SJCRH30 (cell line): ENCODE measurements around the gene DEFB112. TPM values are rescaled to one million over a fixed set of nuclear protein-coding genes. Genes with fewer than 3 reads are reported as not detected.

Experiments
- DNase-seq, 2 experiments: peaks; one replicate each; pipeline ENCODE4 v3.0.0-alpha.2; 2015 to 2020
- H3K27ac ChIP-seq: fragments of 250-450 bp; sonication (Bioruptor Pico); 2 replicates; pipeline ENCODE4 v1.5.1; 2020; ENCODE audit warnings: mild to moderate bottlenecking, moderate library complexity
- H3K27me3 ChIP-seq: fragments of 250-450 bp; sonication (Bioruptor Pico); 2 replicates; pipeline ENCODE4 v1.5.1; 2020; ENCODE audit warnings: mild to moderate bottlenecking, moderate library complexity
- H3K36me3 ChIP-seq: fragments of 250-450 bp; sonication (Bioruptor Pico); 2 replicates; pipeline ENCODE4 v1.5.1; 2020; ENCODE audit warnings: mild to moderate bottlenecking, moderate library complexity
- H3K4me1 ChIP-seq: fragments of 250-450 bp; sonication (Bioruptor Pico); 2 replicates; pipeline ENCODE4 v1.5.1; 2020; ENCODE audit warnings: mild to moderate bottlenecking, moderate library complexity
- H3K4me3 ChIP-seq: fragments of 250-450 bp; sonication (Bioruptor Pico); 2 replicates; pipeline ENCODE4 v1.5.1; 2020; ENCODE audit warnings: mild to moderate bottlenecking, moderate library complexity
- H3K9me3 ChIP-seq: fragments of 250-450 bp; sonication (Bioruptor Pico); replicated peaks from 2 replicates; pipeline ENCODE4 v1.5.1; 2020; ENCODE audit warnings: mild to moderate bottlenecking, moderate library complexity
- total RNA-seq: library from RNA; depleted of rRNA; stranded (reverse); fragments of >200 nt; shearing (Covaris generic); gene quantifications from 2 replicates; pipeline ENCODE4 v1.2.3, GENCODE V29; 2014; rRNA removed

DEFB112 gene
- total RNA-seq: not detected in 2 replicates

- H3K4me3 ChIP-seq: no peak within 1 kb of the TSS
- DNase-seq: no peak
- no peak within 1 kb of the TSS for H3K27ac ChIP-seq
- no peaks in the 10 kb centered on the region for H3K9me3 ChIP-seq
- no peaks in the 10 kb centered on the region for H3K27me3 ChIP-seq
- no peaks in the 10 kb centered on the region for H3K36me3 ChIP-seq
- H3K4me1 ChIP-seq: no peaks in the 10 kb centered on the region
Measured at GRCh38 chr6:50049829-50050228, at the start of gene DEFB112. TSS of gene DEFB112 (minus strand) at chr6:50049929. CDS start at chr6:50049869, 60 bp downstream.

GRCh38 chr6:50098641-50098993 lies 48.9 kb upstream of the DEFB112 start:
- H3K27me3 ChIP-seq: no peaks in the 10 kb centered on the region
- H3K9me3 ChIP-seq: no peaks in the 10 kb centered on the region
- no peaks in the 10 kb centered on the region for H3K4me1 ChIP-seq
- H3K27ac ChIP-seq: no peak overlapping the region
- H3K4me3 ChIP-seq: no peak overlapping the region
- DNase-seq: no peak
- H3K36me3 ChIP-seq: no peaks in the 10 kb centered on the region

GRCh38 chr6:50097966-50098640 lies 48.4 kb upstream of the DEFB112 start:
- Histone ChIP-seq H3K4me3 (no peak overlapping the region), H3K9me3 (no peaks in the 10 kb centered on the region), H3K27me3 (no peaks in the 10 kb centered on the region), H3K4me1 (no peaks in the 10 kb centered on the region), H3K36me3 (no peaks in the 10 kb centered on the region), H3K27ac (no peak overlapping the region)
- DNase-seq: no peak

- Histone ChIP-seq H3K4me3 (no peak overlapping the region), H3K9me3 (no peaks in the 10 kb centered on the region), H3K27ac (no peak overlapping the region), H3K36me3 (no peaks in the 10 kb centered on the region), H3K4me1 (peaks cover 4% of the 10 kb centered on the region; the same call in 1 of the 2 replicates), H3K27me3 (no peaks in the 10 kb centered on the region)
- no peak for DNase-seq
Measured at GRCh38 chr6:50096296-50096695, 46.6 kb upstream of the DEFB112 start.

GRCh38 chr6:50093938-50094272 lies 44.2 kb upstream of the DEFB112 start:
- Histone ChIP-seq H3K4me3 (no peak overlapping the region), H3K4me1 (peaks cover 4% of the 10 kb centered on the region; the same call in 1 of the 2 replicates), H3K27ac (no peak overlapping the region), H3K27me3 (no peaks in the 10 kb centered on the region), H3K36me3 (no peaks in the 10 kb centered on the region), H3K9me3 (no peaks in the 10 kb centered on the region)
- DNase-seq: no peak

GRCh38 chr6:50093116-50093937 lies 43.6 kb upstream of the DEFB112 start:
- Histone ChIP-seq H3K4me1 (peaks cover 4% of the 10 kb centered on the region; the same call in 1 of the 2 replicates), H3K27me3 (no peaks in the 10 kb centered on the region), H3K9me3 (no peaks in the 10 kb centered on the region), H3K4me3 (no peak overlapping the region), H3K36me3 (no peaks in the 10 kb centered on the region), H3K27ac (no peak overlapping the region)
- no peak for DNase-seq

GRCh38 chr6:50091641-50092040 lies 41.9 kb upstream of the DEFB112 start:
- H3K36me3 ChIP-seq: no peaks in the 10 kb centered on the region
- no peaks in the 10 kb centered on the region for H3K27me3 ChIP-seq
- H3K4me3 ChIP-seq: no peak overlapping the region
- no peaks in the 10 kb centered on the region for H3K9me3 ChIP-seq
- H3K4me1 ChIP-seq: peaks cover 16% of the 10 kb centered on the region
- no peak for DNase-seq
- H3K27ac ChIP-seq: no peak overlapping the region

- no peak for DNase-seq
- H3K27ac ChIP-seq: no peak overlapping the region
- no peaks in the 10 kb centered on the region for H3K9me3 ChIP-seq
- H3K27me3 ChIP-seq: no peaks in the 10 kb centered on the region
- H3K4me3 ChIP-seq: no peak overlapping the region
- H3K4me1 ChIP-seq: peaks cover 21% of the 10 kb centered on the region
- H3K36me3 ChIP-seq: no peaks in the 10 kb centered on the region
Measured at GRCh38 chr6:50089911-50090310, 40.2 kb upstream of the DEFB112 start.

GRCh38 chr6:50087231-50087954 lies 37.7 kb upstream of the DEFB112 start:
- no peak overlapping the region for H3K4me3 ChIP-seq
- H3K27ac ChIP-seq: peak overlapping the region; percentile 76
- H3K9me3 ChIP-seq: no peaks in the 10 kb centered on the region
- H3K27me3 ChIP-seq: no peaks in the 10 kb centered on the region
- H3K36me3 ChIP-seq: no peaks in the 10 kb centered on the region
- peak; percentile 38 to 47 for DNase-seq
- H3K4me1 ChIP-seq: peaks cover 17% of the 10 kb centered on the region

- Histone ChIP-seq H3K36me3 (no peaks in the 10 kb centered on the region), H3K4me3 (no peak overlapping the region), H3K27me3 (no peaks in the 10 kb centered on the region), H3K9me3 (no peaks in the 10 kb centered on the region), H3K27ac (peak overlapping the region; percentile 62), H3K4me1 (peaks cover 9% of the 10 kb centered on the region; the same call in 1 of the 2 replicates)
- DNase-seq: no peak
Measured at GRCh38 chr6:50077385-50077784, 27.7 kb upstream of the DEFB112 start.

- H3K4me3 ChIP-seq: no peak overlapping the region
- H3K36me3 ChIP-seq: no peaks in the 10 kb centered on the region
- no peaks in the 10 kb centered on the region for H3K9me3 ChIP-seq
- H3K4me1 ChIP-seq: peaks cover 9% of the 10 kb centered on the region; the same call in 1 of the 2 replicates
- peak overlapping the region; percentile 62 for H3K27ac ChIP-seq
- no peaks in the 10 kb centered on the region for H3K27me3 ChIP-seq
- peak; percentile 70 to 87 for DNase-seq
Measured at GRCh38 chr6:50076431-50076830, 26.7 kb upstream of the DEFB112 start.

- peaks cover 4% of the 10 kb centered on the region; the same call in 1 of the 2 replicates for H3K4me1 ChIP-seq
- DNase-seq: no peak
Measured at GRCh38 chr6:50071921-50072320, 22.2 kb upstream of the DEFB112 start.

GRCh38 chr6:50070101-50070500 lies 20.4 kb upstream of the DEFB112 start:
- no peak for DNase-seq
- Histone ChIP-seq H3K4me1 (no peaks in the 10 kb centered on the region), H3K9me3 (no peaks in the 10 kb centered on the region), H3K4me3 (no peak overlapping the region), H3K27ac (no peak overlapping the region), H3K27me3 (no peaks in the 10 kb centered on the region), H3K36me3 (no peaks in the 10 kb centered on the region)

More at GRCh38 chr6:50071921-50072320, 22.2 kb upstream of the DEFB112 start:
- H3K27me3 ChIP-seq: no peaks in the 10 kb centered on the region
- H3K9me3 ChIP-seq: no peaks in the 10 kb centered on the region
- H3K4me3 ChIP-seq: no peak overlapping the region
- no peak overlapping the region for H3K27ac ChIP-seq
- H3K36me3 ChIP-seq: no peaks in the 10 kb centered on the region

- peak in 1 of 2 experiments; percentile 30 for DNase-seq
- no peaks in the 10 kb centered on the region for H3K36me3 ChIP-seq
- H3K4me3 ChIP-seq: no peak overlapping the region
- no peaks in the 10 kb centered on the region for H3K27me3 ChIP-seq
- H3K9me3 ChIP-seq: no peaks in the 10 kb centered on the region
- no peak overlapping the region for H3K27ac ChIP-seq
- no peaks in the 10 kb centered on the region for H3K4me1 ChIP-seq
Measured at GRCh38 chr6:50062051-50062450, 12.3 kb upstream of the DEFB112 start.

- no peaks in the 10 kb centered on the region for H3K27me3 ChIP-seq
- H3K9me3 ChIP-seq: no peaks in the 10 kb centered on the region
- H3K4me1 ChIP-seq: no peaks in the 10 kb centered on the region
- H3K36me3 ChIP-seq: no peaks in the 10 kb centered on the region
- H3K27ac ChIP-seq: no peak overlapping the region
- DNase-seq: no peak
- H3K4me3 ChIP-seq: no peak overlapping the region
Measured at GRCh38 chr6:50056242-50056641, 6.5 kb upstream of the DEFB112 start.
